ENCODE measurements around the gene PRPS1L1.

DNA sequence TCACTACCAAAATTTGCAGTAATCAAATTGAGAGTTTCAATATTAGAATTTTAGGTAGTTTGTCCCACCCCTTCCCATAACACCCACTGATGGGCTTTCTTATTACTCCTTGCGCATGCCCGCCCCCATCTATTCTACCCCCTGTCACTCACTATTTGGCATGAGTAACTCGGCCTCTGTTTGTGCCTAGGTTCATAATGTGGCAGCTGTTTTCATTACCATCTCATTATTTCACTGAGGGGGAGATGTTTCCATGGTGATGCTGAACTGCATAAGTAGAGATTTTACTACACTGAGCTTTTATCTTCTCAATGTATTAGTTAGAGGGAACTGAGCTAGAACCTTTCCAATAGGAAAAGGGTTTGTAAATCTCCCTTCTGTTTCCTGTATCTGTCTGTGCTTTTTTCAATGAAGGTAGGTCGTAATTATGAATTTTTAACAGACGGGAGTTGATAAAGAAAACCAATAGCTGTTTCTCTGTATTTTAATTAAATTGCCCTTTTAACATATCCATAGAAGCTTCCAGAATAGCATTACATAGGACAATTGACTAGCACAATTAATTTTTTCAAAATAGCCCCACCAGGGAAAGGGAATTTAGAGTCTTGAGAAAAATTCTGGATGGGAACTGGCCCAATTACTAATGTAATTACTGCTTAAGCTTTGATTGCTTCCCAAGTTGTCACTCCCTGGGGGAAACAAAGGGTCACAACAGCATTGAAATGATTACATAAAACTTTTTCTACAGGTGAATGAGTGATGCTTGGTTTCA, 33.4 kb downstream of the PRPS1L1 start:
- TF ChIP-seq, protein P1, sequence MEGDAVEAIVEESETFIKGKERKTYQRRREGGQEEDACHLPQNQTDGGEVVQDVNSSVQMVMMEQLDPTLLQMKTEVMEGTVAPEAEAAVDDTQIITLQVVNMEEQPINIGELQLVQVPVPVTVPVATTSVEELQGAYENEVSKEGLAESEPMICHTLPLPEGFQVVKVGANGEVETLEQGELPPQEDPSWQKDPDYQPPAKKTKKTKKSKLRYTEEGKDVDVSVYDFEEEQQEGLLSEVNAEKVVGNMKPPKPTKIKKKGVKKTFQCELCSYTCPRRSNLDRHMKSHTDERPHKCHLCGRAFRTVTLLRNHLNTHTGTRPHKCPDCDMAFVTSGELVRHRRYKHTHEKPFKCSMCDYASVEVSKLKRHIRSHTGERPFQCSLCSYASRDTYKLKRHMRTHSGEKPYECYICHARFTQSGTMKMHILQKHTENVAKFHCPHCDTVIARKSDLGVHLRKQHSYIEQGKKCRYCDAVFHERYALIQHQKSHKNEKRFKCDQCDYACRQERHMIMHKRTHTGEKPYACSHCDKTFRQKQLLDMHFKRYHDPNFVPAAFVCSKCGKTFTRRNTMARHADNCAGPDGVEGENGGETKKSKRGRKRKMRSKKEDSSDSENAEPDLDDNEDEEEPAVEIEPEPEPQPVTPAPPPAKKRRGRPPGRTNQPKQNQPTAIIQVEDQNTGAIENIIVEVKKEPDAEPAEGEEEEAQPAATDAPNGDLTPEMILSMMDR (IDR thresholded peaks at IDR 0.05), result no peak
- TF ChIP-seq POLR2AphosphoS5 (IDR thresholded peaks at IDR 0.05) (no peak), POLR2A (IDR thresholded peaks at IDR 0.05; ENCODE audit: low read depth) (no peak), EP300 (IDR thresholded peaks at IDR 0.05) (no peak)

Data from esophagus muscularis mucosa (tissue), 4 donors.